HepG2 (cell line): Measurements from ENCODE around the gene LSM5. TPM values are rescaled to one million over a fixed set of nuclear protein-coding genes. Genes with fewer than 3 reads are reported as not detected.
A peak's percentile ranks its signal among the peaks of the same experiment; 100 is the strongest.
"Not testable (repeated sequence)": the region's sequence is repeated elsewhere in the genome, so short reads cannot be mapped to it uniquely, and the experiment has no call there.

Source experiments
- ATAC-seq: fragments of 200-7000 bp; cut with Tn5 transposase; 3 replicates; pipeline ENCODE4 v1.9.1; 2020; ENCODE audit warnings: mild to moderate bottlenecking, moderate library complexity
- BruUV-seq: library from RNA; stranded (reverse); fragments of 400-500 nt; replicated peaks from 2 replicates; lab custom pipeline; 2021; lab: Mats Ljungman, UMichigan
- CTCF ChIA-PET: fragments of 300-600 bp; formaldehyde crosslinking; extraction: SDS; loops from one replicate; lab custom pipeline; 2021; ENCODE audit warnings: low total read pairs, inconsistent platforms, low intra/inter-chr PET ratio; lab: Yijun Ruan, JAX
- POLR2A ChIA-PET: fragments of 350-600 bp; sonication (Branson Sonifier 250); formaldehyde crosslinking; loops from one replicate; lab custom pipeline; 2020; ENCODE audit warnings: antibody characterized with exemption, inconsistent platforms; lab: Yijun Ruan, JAX
- DNase-seq: peaks from one replicate; pipeline ENCODE4 v3.0.0-alpha.2; 2015; ENCODE audit warnings: low spot score
- FAIRE-seq: peaks from 3 replicates; lab custom pipeline; 2011; peaks lifted over from hg19 to GRCh38; lab: Jason Lieb, UNC
- H2AFZ ChIP-seq: one replicate; pipeline ENCODE4 v1.6.1; 2011; ENCODE audit warnings: low read length, inconsistent platforms
- H3K27ac ChIP-seq: fragments of 300-600 bp; 3 replicates; pipeline ENCODE4 v1.8.0; 2011; ENCODE audit warnings: mixed run types, mild to moderate bottlenecking, mixed read lengths, low read length, inconsistent platforms; ENCODE audit not compliant: insufficient read depth; ENCODE audit errors: extremely low read length
- H3K27me3 ChIP-seq, 2 experiments: fragments of 200-600 bp in 1 of 2; 2 replicates in 1 of 2; 3 replicates in 1 of 2; pipeline versions ENCODE4 v1.6.0 to v1.8.0; 2011; ENCODE audit warnings: low read length in 2 of 2, mild to moderate bottlenecking in 2 of 2, moderate library complexity in 2 of 2, inconsistent platforms in 1 of 2; ENCODE audit not compliant: insufficient read depth in 2 of 2, control insufficient read depth in 1 of 2
- H3K36me3 ChIP-seq, 2 experiments: fragments of 200-600 bp in 1 of 2; replicated peaks in 1 of 2; 2 replicates in 1 of 2; 3 replicates in 1 of 2; pipeline versions ENCODE4 v1.5.1 to v1.8.0; 2011; ENCODE audit warnings: low read length in 2 of 2, inconsistent platforms in 1 of 2; ENCODE audit not compliant: insufficient read depth in 2 of 2, control insufficient read depth in 1 of 2
- H3K4me1 ChIP-seq: 2 replicates; pipeline ENCODE4 v1.5.1; 2012; ENCODE audit warnings: low read length, inconsistent platforms; ENCODE audit not compliant: insufficient read depth
- H3K4me2 ChIP-seq: 2 replicates; pipeline ENCODE4 v1.6.0; 2011; ENCODE audit warnings: low read depth, low read length, inconsistent platforms
- H3K4me3 ChIP-seq, 3 experiments: fragments of 200-600 bp in 1 of 3; sonication (generic), shearing (Covaris generic) in 1 of 3; replicated peaks in 1 of 3; 2 replicates each; pipeline ENCODE4 v1.5.1; 2011 to 2016; ENCODE audit warnings: low read length in 3 of 3, inconsistent platforms in 2 of 3, low read depth in 2 of 3, mild to moderate bottlenecking in 2 of 3, control low read depth in 1 of 3, mixed read lengths in 1 of 3; ENCODE audit not compliant: insufficient read depth in 1 of 3
- H3K79me2 ChIP-seq: one replicate; pipeline ENCODE4 v1.6.1; 2011; ENCODE audit warnings: low read length, inconsistent platforms; ENCODE audit not compliant: insufficient read depth
- H3K9ac ChIP-seq: 2 replicates; pipeline ENCODE4 v1.6.0; 2011; ENCODE audit warnings: mild to moderate bottlenecking, low read depth, low read length, inconsistent platforms; ENCODE audit not compliant: insufficient read depth
- H3K9me3 ChIP-seq: 2 replicates; pipeline ENCODE4 v1.5.1; 2012; ENCODE audit warnings: mild to moderate bottlenecking, low read length
- H4K20me1 ChIP-seq: 2 replicates; pipeline ENCODE4 v1.6.0; 2011; ENCODE audit warnings: inconsistent platforms, mild to moderate bottlenecking, low read length, moderate library complexity; ENCODE audit not compliant: insufficient read depth
- SIX1 ChIP-seq: sonication (generic); formaldehyde crosslinking; IDR thresholded peaks from 2 replicates; pipeline ENCODE4 v1.4.0; 2020; ENCODE audit warnings: missing genetic modification reagents, borderline replicate concordance
- SOX13 ChIP-seq, 3 experiments: fragments of 450-650 bp in 1 of 3; sonication (generic) in 1 of 3; formaldehyde crosslinking in 1 of 3; IDR thresholded peaks in 2 of 3; conservative IDR thresholded peaks in 1 of 3; 2 replicates each; pipeline versions ENCODE4 v1.5.0 to v1.6.1; 2016 to 2020; ENCODE audit warnings: antibody characterized with exemption in 1 of 3, mild to moderate bottlenecking in 1 of 3, missing compliant biosample characterization in 1 of 3, missing genetic modification reagents in 1 of 3, moderate library complexity in 1 of 3
- SOX5 ChIP-seq: IDR thresholded peaks from 2 replicates; pipeline ENCODE4 v1.6.1; 2016; ENCODE audit warnings: borderline replicate concordance
- SRF ChIP-seq: IDR thresholded peaks from 2 replicates; pipeline ENCODE4 v1.6.1; 2011; ENCODE audit warnings: mild to moderate bottlenecking, low read depth, low read length, moderate library complexity
- ZNF430 ChIP-seq: sonication (generic); formaldehyde crosslinking; IDR thresholded peaks from 2 replicates; pipeline ENCODE4 v1.9.0; 2021; ENCODE audit warnings: mild to moderate bottlenecking, missing genetic modification reagents
- WGBS: methylation state at CpG from one replicate; pipeline ENCODE4 v1.1.6; 2017; ENCODE audit warnings: low lambda C conversion rate; 5-methylcytosine and 5-hydroxymethylcytosine counted together
- in situ Hi-C: cut with HindIII; loops from 2 replicates; pipeline ENCODE4 v1.10.0; 2017; ENCODE audit warnings: low pct_unique_long_range_greater_than_20kb; ENCODE audit not compliant: extremely low pct_ligation_motif_present
- intact Hi-C: fragments of 100-400 bp; cut with micrococcal nuclease; formaldehyde crosslinking; loops from one replicate; pipeline ENCODE4 v1.10.0; 2022; ENCODE audit not compliant: unreplicated experiment
- polyA plus RNA-seq, 8 experiments: library from polyadenylated mRNA; depleted of rRNA in 3 of 8; stranded (reverse) in 7 of 8; unstranded in 1 of 8; fragments of >200 nt; fragmentation: Illumina TruSeq in 4 of 8; extraction: Trizol in 4 of 8; gene quantifications; 2 replicates each; pipeline versions ENCODE4 v1.2.1 to v1.2.3, GENCODE V29; 2011 to 2016; ENCODE audit warnings: low read depth in 4 of 8, missing spikeins in 1 of 8, mixed read lengths in 1 of 8; ENCODE audit not compliant: insufficient read depth in 1 of 8
- total RNA-seq, 5 experiments: library from RNA; depleted of rRNA; stranded (reverse); fragments of >200 nt; fragmentation: Illumina TruSeq; extraction: Trizol; gene quantifications; 2 replicates each; pipeline ENCODE4 v1.2.3, GENCODE V29; 2016; ENCODE audit warnings: low read depth in 1 of 5

LSM5 gene
- total and polyA plus RNA-seq, 2 of the 13 experiments (the other 11 are each of a cell fraction or from before 2014, with no cell fraction given) = 30.3 to 183 TPM

DNA sequence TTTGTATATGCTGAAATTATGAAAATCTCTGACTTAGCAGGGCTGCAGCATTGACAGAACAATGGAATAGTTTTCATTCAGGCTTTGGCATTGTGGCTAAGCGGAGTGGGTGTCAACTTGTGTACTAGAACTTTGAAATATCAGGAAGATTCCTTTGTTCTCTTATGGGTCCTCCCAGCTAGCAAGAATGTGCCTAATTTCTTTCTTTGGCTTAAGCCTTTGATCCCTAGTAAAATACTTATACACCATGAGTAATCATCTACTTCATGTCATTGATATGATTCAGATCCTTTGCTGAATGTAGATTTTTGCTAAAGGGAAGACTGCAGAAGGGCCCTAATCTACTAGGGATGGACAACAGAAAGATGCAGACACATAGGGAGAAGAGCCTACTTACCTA is 11.3 kb upstream of the LSM5 start:
- intact Hi-C loops = no loop called here

GRCh38 chr7:32500922-32501341 is 10.8 kb upstream of the LSM5 start:
- H3K9me3 ChIP-seq = no peaks in the 10 kb centered on the region
- intact Hi-C loops (no loop called here), in situ Hi-C loops (no loop called here)
- TF ChIP-seq ZNF430 (no peak), SRF (peak; percentile 54; the same call in 1 of the 2 replicates)
- H3K9ac ChIP-seq = peak overlapping the region; percentile 0; the same call in 1 of the 2 replicates
- CTCF ChIA-PET = no interaction called here
- no peak overlapping the region for H3K4me3 ChIP-seq
- H4K20me1 ChIP-seq = peaks cover 31% of the 10 kb centered on the region
- peak overlapping the region; percentile 26 for H3K4me2 ChIP-seq
- ATAC-seq (no peak), FAIRE-seq (no peak), DNase-seq (no peak)
- POLR2A ChIA-PET = no interaction called here
- peaks cover 46% of the 10 kb centered on the region for H3K4me1 ChIP-seq
- peak overlapping the region; percentile 6 for H3K27ac ChIP-seq
- peaks cover 92% of the 10 kb centered on the region for H3K79me2 ChIP-seq
- BruUV-seq = no TSS peak
- no peaks in the 10 kb centered on the region for H3K27me3 ChIP-seq
- H2AFZ ChIP-seq = no peak overlapping the region
- no peaks in the 10 kb centered on the region; a peak in 1 of 5 replicates for H3K36me3 ChIP-seq
- 78% methylated on average over 1 of the region's 1 CpG for WGBS

More for the DNA sequence above, 11.3 kb upstream of the LSM5 start:
- 89% methylated on average over 1 of the region's 1 CpG for WGBS
- no peak overlapping the region for H3K9ac ChIP-seq
- TF ChIP-seq SOX5 (CRISPR knock-in tag) = peak; percentile 35; the same call in 1 of the 2 replicates
- TF ChIP-seq SOX13 (IDR thresholded peaks at IDR 0.05) = 0 out of 2 replicates have a peak, but pooled peaks have one; percentile 27
- peak in 1 of 2 experiments; percentile 79; a peak in 2 of 4 replicates for TF ChIP-seq SOX13 (CRISPR knock-in tag; conservative IDR thresholded peaks at IDR 0.05 in 1 of 2, IDR thresholded peaks at IDR 0.05 in 1 of 2)
- TF ChIP-seq SIX1 = no peak
- CTCF ChIA-PET = no interaction called here
- H3K9me3 ChIP-seq = no peaks in the 10 kb centered on the region
- ATAC-seq (no peak), DNase-seq (peak; percentile 49), FAIRE-seq (no peak)
- peaks cover 49% of the 10 kb centered on the region for H3K4me1 ChIP-seq
- BruUV-seq = no TSS peak
- no peak overlapping the region for H3K4me3 ChIP-seq
- no peak overlapping the region for H2AFZ ChIP-seq
- peaks cover 35% of the 10 kb centered on the region for H4K20me1 ChIP-seq
- in situ Hi-C loops = no loop called here
- POLR2A ChIA-PET = no interaction called here
- H3K27me3 ChIP-seq = no peaks in the 10 kb centered on the region
- 0 out of 2 replicates have a peak overlapping the region, but pooled peaks have one; percentile 26 for H3K4me2 ChIP-seq
- peaks cover 91% of the 10 kb centered on the region for H3K79me2 ChIP-seq
- H3K36me3 ChIP-seq = peaks cover 0 to 4% of the 10 kb centered on the region in 2 experiments; a peak in 2 of 5 replicates
- peak overlapping the region; percentile 6 for H3K27ac ChIP-seq

GRCh38 chr7:32500216-32500615 is 10.0 kb upstream of the LSM5 start:
- H3K36me3 ChIP-seq, intact Hi-C loops, H3K27me3 ChIP-seq, CTCF ChIA-PET, H3K9me3 ChIP-seq, in situ Hi-C loops, BruUV-seq, H3K4me3 ChIP-seq, H3K27ac ChIP-seq, H3K9ac ChIP-seq, H3K4me2 ChIP-seq, ATAC-seq, DNase-seq, H2AFZ ChIP-seq, POLR2A ChIA-PET, FAIRE-seq: not testable (repeated sequence)
- peaks cover 86% of the 10 kb centered on the region for H3K79me2 ChIP-seq
- peaks cover 28% of the 10 kb centered on the region for H4K20me1 ChIP-seq
- peaks cover 46% of the 10 kb centered on the region for H3K4me1 ChIP-seq
- WGBS = 100% methylated on average over 1 of the region's 1 CpG
